PC-9 (cell line): ENCODE measurements around the gene P2RX6.

ENCODE experiments used
- EZH2 ChIP-seq: fragments of 200-600 bp; sonication (generic); IDR thresholded peaks from 2 replicates; pipeline ENCODE4 v1.8.0; 2017; ENCODE audit warnings: antibody characterized with exemption, low read depth
- TF ChIP-seq, protein P1 (sequence below): fragments of 200-600 bp; sonication (generic); conservative IDR thresholded peaks from 2 replicates; pipeline ENCODE4 v1.6.1; 2017; ENCODE audit warnings: mixed run types, antibody characterized with exemption, mild to moderate bottlenecking, moderate library complexity

DNA sequence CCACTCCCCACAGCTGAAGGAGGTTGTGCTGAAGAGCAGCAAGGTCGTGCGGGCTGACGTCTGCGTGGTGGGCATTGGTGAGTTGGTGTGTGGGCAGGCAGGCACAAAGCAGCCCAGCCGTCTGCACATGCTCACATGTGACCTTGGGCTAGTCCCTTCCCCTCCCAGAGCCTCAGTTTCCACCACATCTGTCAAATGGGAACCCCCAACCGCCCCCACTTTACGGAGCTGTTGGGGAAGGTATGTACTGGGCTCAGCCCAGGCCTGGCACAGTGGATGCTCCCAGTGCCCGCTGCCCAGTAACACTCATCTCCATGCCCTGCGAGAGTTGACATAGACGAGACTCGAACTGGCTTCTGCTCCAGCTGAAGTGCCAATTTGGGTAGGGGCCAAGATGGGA, 37.9 kb upstream of the P2RX6 start:
- TF ChIP-seq EZH2 = no peak
- TF ChIP-seq, protein P1, sequence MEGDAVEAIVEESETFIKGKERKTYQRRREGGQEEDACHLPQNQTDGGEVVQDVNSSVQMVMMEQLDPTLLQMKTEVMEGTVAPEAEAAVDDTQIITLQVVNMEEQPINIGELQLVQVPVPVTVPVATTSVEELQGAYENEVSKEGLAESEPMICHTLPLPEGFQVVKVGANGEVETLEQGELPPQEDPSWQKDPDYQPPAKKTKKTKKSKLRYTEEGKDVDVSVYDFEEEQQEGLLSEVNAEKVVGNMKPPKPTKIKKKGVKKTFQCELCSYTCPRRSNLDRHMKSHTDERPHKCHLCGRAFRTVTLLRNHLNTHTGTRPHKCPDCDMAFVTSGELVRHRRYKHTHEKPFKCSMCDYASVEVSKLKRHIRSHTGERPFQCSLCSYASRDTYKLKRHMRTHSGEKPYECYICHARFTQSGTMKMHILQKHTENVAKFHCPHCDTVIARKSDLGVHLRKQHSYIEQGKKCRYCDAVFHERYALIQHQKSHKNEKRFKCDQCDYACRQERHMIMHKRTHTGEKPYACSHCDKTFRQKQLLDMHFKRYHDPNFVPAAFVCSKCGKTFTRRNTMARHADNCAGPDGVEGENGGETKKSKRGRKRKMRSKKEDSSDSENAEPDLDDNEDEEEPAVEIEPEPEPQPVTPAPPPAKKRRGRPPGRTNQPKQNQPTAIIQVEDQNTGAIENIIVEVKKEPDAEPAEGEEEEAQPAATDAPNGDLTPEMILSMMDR = no peak
